ENCODE data around the gene MAP3K5.
A peak's percentile ranks its signal among the peaks of the same experiment; 100 is the strongest.

The MAP3K5 gene

GRCh38 chr6:136547871-136548270 is 244.4 kb downstream of the MAP3K5 start:
- intact Hi-C loops (cut with DNase I; ENCODE audit: low total_unique reads), result no loop called here
- no peak for DNase-seq
- no peak for TF ChIP-seq CTCF (IDR thresholded peaks at IDR 0.05)

GRCh38 chr6:136547336-136547735 is 244.9 kb downstream of the MAP3K5 start:
- H3K9me3 ChIP-seq, result no peaks in the 10 kb centered on the region
- peaks cover 0 to 2% of the 10 kb centered on the region in 2 donors for H3K27me3 ChIP-seq
- peaks cover 0 to 20% (median 8%) of the 10 kb centered on the region in 4 donors for H3K4me1 ChIP-seq
- peak; percentile 32 to 45 for TF ChIP-seq CTCF (IDR thresholded peaks at IDR 0.05)
- no peak for DNase-seq
- H3K27ac ChIP-seq, result no peak overlapping the region
- no peaks in the 10 kb centered on the region for H3K36me3 ChIP-seq
- H3K4me3 ChIP-seq, result no peak overlapping the region
- intact Hi-C loops (cut with DNase I; ENCODE audit: low total_unique reads), result no loop called here

More at GRCh38 chr6:136547871-136548270, 244.4 kb downstream of the MAP3K5 start:
- H3K4me3 ChIP-seq, result no peak overlapping the region
- H3K27ac ChIP-seq, result no peak overlapping the region
- H3K9me3 ChIP-seq, result no peaks in the 10 kb centered on the region
- H3K4me1 ChIP-seq, result peaks cover 0 to 20% (median 8%) of the 10 kb centered on the region in 4 donors
- H3K27me3 ChIP-seq, result peaks cover 0 to 2% of the 10 kb centered on the region in 2 donors
- H3K36me3 ChIP-seq, result no peaks in the 10 kb centered on the region

GRCh38 chr6:136546331-136546730 is 245.9 kb downstream of the MAP3K5 start:
- TF ChIP-seq CTCF (IDR thresholded peaks at IDR 0.05), result no peak
- DNase-seq, result no peak
- intact Hi-C loops (cut with DNase I; ENCODE audit: low total_unique reads), result no loop called here

GRCh38 chr6:136544326-136544725 is 248.0 kb downstream of the MAP3K5 start:
- Histone ChIP-seq H3K4me3 (no peak overlapping the region), H3K27ac (no peak overlapping the region), H3K4me1 (peaks cover 0 to 5% (median 2%) of the 10 kb centered on the region in 4 donors), H3K36me3 (no peaks in the 10 kb centered on the region), H3K9me3 (no peaks in the 10 kb centered on the region), H3K27me3 (no peaks in the 10 kb centered on the region)
- no peak for TF ChIP-seq CTCF (IDR thresholded peaks at IDR 0.05)
- intact Hi-C loops (cut with DNase I; ENCODE audit: low total_unique reads), result no loop called here
- DNase-seq, result no peak

More at GRCh38 chr6:136546331-136546730, 245.9 kb downstream of the MAP3K5 start:
- H3K4me3 ChIP-seq, result no peak overlapping the region
- H3K27me3 ChIP-seq, result peaks cover 0 to 2% of the 10 kb centered on the region in 2 donors
- no peak overlapping the region for H3K27ac ChIP-seq
- H3K4me1 ChIP-seq, result peaks cover 0 to 19% (median 8%) of the 10 kb centered on the region in 4 donors
- no peaks in the 10 kb centered on the region for H3K36me3 ChIP-seq
- H3K9me3 ChIP-seq, result no peaks in the 10 kb centered on the region

- intact Hi-C loops (cut with DNase I; ENCODE audit: low total_unique reads), result no loop called here
- TF ChIP-seq CTCF (IDR thresholded peaks at IDR 0.05), result no peak
Observed at GRCh38 chr6:136541395-136541794, 250.9 kb downstream of the MAP3K5 start.

More at GRCh38 chr6:136541395-136541794, 250.9 kb downstream of the MAP3K5 start:
- Histone ChIP-seq H3K27ac (no peak overlapping the region), H3K9me3 (no peaks in the 10 kb centered on the region), H3K4me3 (no peak overlapping the region), H3K4me1 (no peaks in the 10 kb centered on the region), H3K36me3 (no peaks in the 10 kb centered on the region), H3K27me3 (no peaks in the 10 kb centered on the region)
- no peak for DNase-seq
